ENCODE results near the gene MAGEA2.
"Not testable (repeated sequence)": the region's sequence is repeated elsewhere in the genome, so short reads cannot be mapped to it uniquely, and the experiment has no call there.

The MAGEA2 gene

GRCh38 chrX:152753686-152754650 lies at the start of gene MAGEA2:
Gene MAGEA2, minus strand, starts transcription at chrX:152753842. Its CDS starts 2,479 bp downstream, at chrX:152751363.
- TF ChIP-seq FOXM1 (IDR thresholded peaks at IDR 0.05; ENCODE audit: borderline replicate concordance, low read depth); CREB1 (IDR thresholded peaks at IDR 0.05; ENCODE audit: low read depth); RAD21 (IDR thresholded peaks at IDR 0.05; ENCODE audit: low read depth): not testable (repeated sequence)

GRCh38 chrX:152798945-152799344 lies 45.3 kb upstream of the MAGEA2 start:
- TF ChIP-seq TAF1 (IDR thresholded peaks at IDR 0.05; ENCODE audit: low read depth) (no peak), ZBTB7A (IDR thresholded peaks at IDR 0.05; ENCODE audit: low read depth) (no peak), TCF12 (IDR thresholded peaks at IDR 0.05; ENCODE audit: low read depth) (no peak), EGR1 (IDR thresholded peaks at IDR 0.05) (no peak), USF1 (IDR thresholded peaks at IDR 0.05) (no peak), RAD21 (IDR thresholded peaks at IDR 0.05; ENCODE audit: low read depth) (no peak), TEAD4 (IDR thresholded peaks at IDR 0.05) (no peak), REST (IDR thresholded peaks at IDR 0.05; ENCODE audit: low read depth) (no peak), MAX (IDR thresholded peaks at IDR 0.05) (no peak), YY1 (IDR thresholded peaks at IDR 0.05; ENCODE audit: low read depth) (no peak), NFIC (IDR thresholded peaks at IDR 0.05) (no peak), CEBPB (IDR thresholded peaks at IDR 0.05) (no peak), EP300 (IDR thresholded peaks at IDR 0.05; ENCODE audit: borderline replicate concordance) (no peak), FOXM1 (IDR thresholded peaks at IDR 0.05; ENCODE audit: borderline replicate concordance, low read depth) (no peak), CREB1 (IDR thresholded peaks at IDR 0.05; ENCODE audit: low read depth) (no peak)

GRCh38 chrX:152769549-152770289 lies 16.1 kb upstream of the MAGEA2 start, which contains the start of gene MAGEA6:
Gene MAGEA6, minus strand, starts transcription at chrX:152769689. Its CDS starts 2,039 bp downstream, at chrX:152767650.
- not testable (repeated sequence) for TF ChIP-seq USF1, EGR1, NFIC (IDR thresholded peaks at IDR 0.05)

GRCh38 chrX:152758918-152759317 lies 5.3 kb upstream of the MAGEA2 start, which contains the start of gene CSAG3:
Gene CSAG3, plus strand, starts transcription at chrX:152759218.
- TF ChIP-seq FOXM1 (IDR thresholded peaks at IDR 0.05; ENCODE audit: borderline replicate concordance, low read depth); TCF12 (IDR thresholded peaks at IDR 0.05; ENCODE audit: low read depth); CREB1 (IDR thresholded peaks at IDR 0.05; ENCODE audit: low read depth): not testable (repeated sequence)

- TF ChIP-seq USF1 (IDR thresholded peaks at IDR 0.05) (no peak), FOXM1 (IDR thresholded peaks at IDR 0.05; ENCODE audit: borderline replicate concordance, low read depth) (no peak), CEBPB (IDR thresholded peaks at IDR 0.05) (no peak), EGR1 (IDR thresholded peaks at IDR 0.05) (no peak), CREB1 (IDR thresholded peaks at IDR 0.05; ENCODE audit: low read depth) (no peak), ZBTB7A (IDR thresholded peaks at IDR 0.05; ENCODE audit: low read depth) (no peak), RAD21 (IDR thresholded peaks at IDR 0.05; ENCODE audit: low read depth) (no peak), NFIC (IDR thresholded peaks at IDR 0.05) (no peak), MAX (IDR thresholded peaks at IDR 0.05) (no peak), REST (IDR thresholded peaks at IDR 0.05; ENCODE audit: low read depth) (no peak), TCF12 (IDR thresholded peaks at IDR 0.05; ENCODE audit: low read depth) (no peak), TEAD4 (IDR thresholded peaks at IDR 0.05) (no peak), EP300 (IDR thresholded peaks at IDR 0.05; ENCODE audit: borderline replicate concordance) (no peak), TAF1 (IDR thresholded peaks at IDR 0.05; ENCODE audit: low read depth) (no peak), YY1 (IDR thresholded peaks at IDR 0.05; ENCODE audit: low read depth) (no peak)
These were observed 15.1 kb downstream of the MAGEA2 start for GRCh38 chrX:152738560-152738959.

Measured in Ishikawa (cell line).